ENCODE measurements around the gene MVB12B.

MVB12B gene

DNA sequence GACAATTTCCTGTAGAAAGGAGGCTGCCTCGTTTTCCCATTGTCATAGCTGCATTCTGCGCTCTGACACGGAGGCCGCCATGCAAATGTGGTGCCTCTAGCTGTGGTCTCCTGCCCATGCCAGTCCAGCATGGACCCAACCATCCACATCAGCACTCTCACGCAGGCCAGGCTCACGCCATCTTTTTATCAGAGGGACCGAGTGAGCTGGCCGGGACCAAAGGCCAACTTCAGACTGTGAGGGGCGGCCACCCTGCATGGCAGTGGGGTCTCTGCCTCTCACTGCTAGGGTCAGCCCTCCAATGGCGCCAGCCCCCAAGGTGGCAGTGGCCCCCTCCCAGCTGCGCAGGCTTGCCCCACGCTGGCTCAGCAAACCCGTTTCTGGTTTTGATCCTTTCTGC is 155.2 kb downstream of the MVB12B start:
- no peak overlapping the region for H4K91ac ChIP-seq (ENCODE audit: low read depth, low read length)
- no peak overlapping the region for H3K4ac ChIP-seq (ENCODE audit: low read depth, low read length)
- no peak overlapping the region for H3K4me2 ChIP-seq (ENCODE audit: low read length)
- peaks cover 3% of the 10 kb centered on the region for H3K9me3 ChIP-seq (ENCODE audit: insufficient read depth, low read depth, low read length)
- no peak overlapping the region for H2BK120ac ChIP-seq (ENCODE audit: insufficient read depth, low read length, poor library complexity)
- no peaks in the 10 kb centered on the region for H3K79me2 ChIP-seq (ENCODE audit: control insufficient read depth, insufficient read depth, low read length, poor library complexity)
- no peak overlapping the region for H4K12ac ChIP-seq (ENCODE audit: low read depth, low read length)
- H4K8ac ChIP-seq (ENCODE audit: low read depth, low read length) = no peak overlapping the region
- H3K4me1 ChIP-seq (ENCODE audit: control insufficient read depth in 1 of 2, insufficient read depth in 2 of 2, low read length in 2 of 2) = peaks cover 4 to 6% of the 10 kb centered on the region in 2 experiments
- H2AK5ac ChIP-seq (ENCODE audit: low read length) = no peak overlapping the region
- no peak for DNase-seq
- no CpG with 5 or more reads among the region's 13 CpGs for WGBS (ENCODE audit: extremely low coverage, insufficient coverage, insufficient read length)
- no peaks in the 10 kb centered on the region for H3K27me3 ChIP-seq (ENCODE audit: insufficient read depth, low read length)
- no peak overlapping the region for H3K9ac ChIP-seq (ENCODE audit: low read length)
- H3K23ac ChIP-seq (ENCODE audit: low read length) = no peak overlapping the region
- H2AFZ ChIP-seq (ENCODE audit: insufficient read depth, low read length, poor library complexity) = no peak overlapping the region
- no peak overlapping the region for H3K27ac ChIP-seq (ENCODE audit: low read depth, low read length)
- H3K79me1 ChIP-seq (ENCODE audit: low read length) = no peaks in the 10 kb centered on the region
- H3K14ac ChIP-seq (ENCODE audit: low read length) = no peak overlapping the region
- no peak overlapping the region for H3K4me3 ChIP-seq (ENCODE audit: low read depth, low read length)
- H2BK5ac ChIP-seq (ENCODE audit: low read depth, low read length, poor library complexity) = no peak overlapping the region
- peaks cover 11 to 16% of the 10 kb centered on the region in 2 experiments for H3K36me3 ChIP-seq (ENCODE audit: control insufficient read depth in 1 of 2, insufficient read depth in 2 of 2, low read length in 2 of 2)
- H3K18ac ChIP-seq (ENCODE audit: low read length) = no peak overlapping the region
- no peak overlapping the region for H2BK12ac ChIP-seq (ENCODE audit: low read length)

GRCh38 chr9:126482361-126483044 is 155.9 kb downstream of the MVB12B start:
- no peak overlapping the region for H3K23ac ChIP-seq (ENCODE audit: low read length)
- no peaks in the 10 kb centered on the region for H3K79me1 ChIP-seq (ENCODE audit: low read length)
- no peak overlapping the region for H3K14ac ChIP-seq (ENCODE audit: low read length)
- H3K79me2 ChIP-seq (ENCODE audit: control insufficient read depth, insufficient read depth, low read length, poor library complexity) = no peaks in the 10 kb centered on the region
- H3K9ac ChIP-seq (ENCODE audit: low read length) = no peak overlapping the region
- no peak overlapping the region for H2AFZ ChIP-seq (ENCODE audit: insufficient read depth, low read length, poor library complexity)
- H3K4me2 ChIP-seq (ENCODE audit: low read length) = peak overlapping the region; percentile 65
- H3K4me3 ChIP-seq (ENCODE audit: low read depth, low read length) = no peak overlapping the region
- no peak overlapping the region for H2BK5ac ChIP-seq (ENCODE audit: low read depth, low read length, poor library complexity)
- no CpG with 5 or more reads among the region's 45 CpGs for WGBS (ENCODE audit: extremely low coverage, insufficient coverage, insufficient read length)
- DNase-seq = no peak
- H3K27me3 ChIP-seq (ENCODE audit: insufficient read depth, low read length) = no peaks in the 10 kb centered on the region
- no peak overlapping the region for H3K27ac ChIP-seq (ENCODE audit: low read depth, low read length)
- H4K8ac ChIP-seq (ENCODE audit: low read depth, low read length) = no peak overlapping the region
- no peaks in the 10 kb centered on the region for H3K9me3 ChIP-seq (ENCODE audit: insufficient read depth, low read depth, low read length)
- no peak overlapping the region for H4K91ac ChIP-seq (ENCODE audit: low read depth, low read length)
- no peak overlapping the region for H2BK12ac ChIP-seq (ENCODE audit: low read length)
- peaks cover 13 to 16% of the 10 kb centered on the region in 2 experiments for H3K36me3 ChIP-seq (ENCODE audit: control insufficient read depth in 1 of 2, insufficient read depth in 2 of 2, low read length in 2 of 2)
- peaks cover 4 to 8% of the 10 kb centered on the region in 2 experiments for H3K4me1 ChIP-seq (ENCODE audit: control insufficient read depth in 1 of 2, insufficient read depth in 2 of 2, low read length in 2 of 2)
- no peak overlapping the region for H3K4ac ChIP-seq (ENCODE audit: low read depth, low read length)
- H4K12ac ChIP-seq (ENCODE audit: low read depth, low read length) = no peak overlapping the region
- no peak overlapping the region for H2AK5ac ChIP-seq (ENCODE audit: low read length)
- H3K18ac ChIP-seq (ENCODE audit: low read length) = no peak overlapping the region
- no peak overlapping the region for H2BK120ac ChIP-seq (ENCODE audit: insufficient read depth, low read length, poor library complexity)

DNA sequence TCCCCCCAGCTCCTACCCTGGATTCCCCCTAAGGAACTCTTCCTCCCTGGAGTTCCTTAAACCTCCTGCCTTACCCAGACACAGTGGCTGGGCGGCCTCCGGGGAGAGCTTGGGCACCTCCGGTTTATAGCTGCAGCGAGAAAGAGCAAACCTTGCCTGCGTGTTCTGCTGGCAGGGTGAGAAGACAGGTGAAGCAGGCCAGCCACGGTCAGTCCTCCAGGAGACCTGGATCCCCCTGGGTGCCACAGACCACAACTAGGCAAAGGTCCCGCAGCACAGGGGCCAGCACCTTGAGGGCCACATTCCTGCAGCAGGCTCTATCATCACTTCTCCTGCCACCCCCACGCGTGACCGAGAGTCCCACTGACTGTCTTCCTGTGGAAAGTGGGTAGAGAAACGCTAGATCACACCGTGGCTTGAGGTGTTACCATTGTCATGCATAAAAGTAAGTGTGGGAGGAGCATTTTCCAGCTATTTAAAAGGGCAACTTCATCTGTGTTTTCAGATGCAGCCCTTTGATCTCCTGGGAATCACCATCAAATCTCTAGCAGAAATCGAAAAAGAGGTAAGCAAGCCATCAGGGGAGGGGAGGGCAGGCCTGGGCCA is 156.9 kb downstream of the MVB12B start:
- Histone ChIP-seq H3K4me2 (ENCODE audit: low read length) (no peak overlapping the region), H3K4me1 (ENCODE audit: control insufficient read depth in 1 of 2, insufficient read depth in 2 of 2, low read length in 2 of 2) (peaks cover 4 to 8% of the 10 kb centered on the region in 2 experiments), H3K36me3 (ENCODE audit: control insufficient read depth in 1 of 2, insufficient read depth in 2 of 2, low read length in 2 of 2) (peaks cover 13 to 16% of the 10 kb centered on the region in 2 experiments), H3K27ac (ENCODE audit: low read depth, low read length) (no peak overlapping the region), H3K79me2 (ENCODE audit: control insufficient read depth, insufficient read depth, low read length, poor library complexity) (no peaks in the 10 kb centered on the region), H2BK120ac (ENCODE audit: insufficient read depth, low read length, poor library complexity) (no peak overlapping the region), H4K8ac (ENCODE audit: low read depth, low read length) (no peak overlapping the region), H3K18ac (ENCODE audit: low read length) (no peak overlapping the region), H4K91ac (ENCODE audit: low read depth, low read length) (no peak overlapping the region), H3K9me3 (ENCODE audit: insufficient read depth, low read depth, low read length) (no peaks in the 10 kb centered on the region), H2BK5ac (ENCODE audit: low read depth, low read length, poor library complexity) (no peak overlapping the region), H3K79me1 (ENCODE audit: low read length) (no peaks in the 10 kb centered on the region), H3K4ac (ENCODE audit: low read depth, low read length) (no peak overlapping the region), H2AK5ac (ENCODE audit: low read length) (no peak overlapping the region), H2AFZ (ENCODE audit: insufficient read depth, low read length, poor library complexity) (no peak overlapping the region), H3K4me3 (ENCODE audit: low read depth, low read length) (no peak overlapping the region), H2BK12ac (ENCODE audit: low read length) (no peak overlapping the region), H3K14ac (ENCODE audit: low read length) (no peak overlapping the region), H4K12ac (ENCODE audit: low read depth, low read length) (no peak overlapping the region), H3K23ac (ENCODE audit: low read length) (no peak overlapping the region), H3K27me3 (ENCODE audit: insufficient read depth, low read length) (no peaks in the 10 kb centered on the region), H3K9ac (ENCODE audit: low read length) (no peak overlapping the region)
- WGBS (ENCODE audit: extremely low coverage, insufficient coverage, insufficient read length) = no CpG with 5 or more reads among the region's 13 CpGs
- DNase-seq = no peak

GRCh38 chr9:126485662-126486061 is 159.0 kb downstream of the MVB12B start:
- no peak overlapping the region for H3K18ac ChIP-seq (ENCODE audit: low read length)
- no peak overlapping the region for H4K12ac ChIP-seq (ENCODE audit: low read depth, low read length)
- no peak overlapping the region for H3K27ac ChIP-seq (ENCODE audit: low read depth, low read length)

More at GRCh38 chr9:126485662-126486061, 159.0 kb downstream of the MVB12B start:
- whole genome bisulfite sequencing (ENCODE audit: extremely low coverage, insufficient coverage, insufficient read length) = no CpG with 5 or more reads among the region's 6 CpGs
- H3K27me3 ChIP-seq (ENCODE audit: insufficient read depth, low read length) = no peaks in the 10 kb centered on the region
- H3K23ac ChIP-seq (ENCODE audit: low read length) = no peak overlapping the region
- H2BK120ac ChIP-seq (ENCODE audit: insufficient read depth, low read length, poor library complexity) = no peak overlapping the region
- H3K9me3 ChIP-seq (ENCODE audit: insufficient read depth, low read depth, low read length) = no peaks in the 10 kb centered on the region
- H4K8ac ChIP-seq (ENCODE audit: low read depth, low read length) = no peak overlapping the region
- no peak for DNase-seq
- no peak overlapping the region for H3K4ac ChIP-seq (ENCODE audit: low read depth, low read length)
- no peak overlapping the region for H3K4me2 ChIP-seq (ENCODE audit: low read length)
- H3K36me3 ChIP-seq (ENCODE audit: control insufficient read depth in 1 of 2, insufficient read depth in 2 of 2, low read length in 2 of 2) = peaks cover 11 to 14% of the 10 kb centered on the region in 2 experiments
- H2BK5ac ChIP-seq (ENCODE audit: low read depth, low read length, poor library complexity) = no peak overlapping the region
- no peak overlapping the region for H2AFZ ChIP-seq (ENCODE audit: insufficient read depth, low read length, poor library complexity)
- H2BK12ac ChIP-seq (ENCODE audit: low read length) = no peak overlapping the region
- H3K4me3 ChIP-seq (ENCODE audit: low read depth, low read length) = no peak overlapping the region
- H3K79me2 ChIP-seq (ENCODE audit: control insufficient read depth, insufficient read depth, low read length, poor library complexity) = no peaks in the 10 kb centered on the region
- H4K91ac ChIP-seq (ENCODE audit: low read depth, low read length) = no peak overlapping the region
- H3K9ac ChIP-seq (ENCODE audit: low read length) = no peak overlapping the region
- no peaks in the 10 kb centered on the region for H3K79me1 ChIP-seq (ENCODE audit: low read length)
- no peak overlapping the region for H2AK5ac ChIP-seq (ENCODE audit: low read length)
- H3K4me1 ChIP-seq (ENCODE audit: control insufficient read depth in 1 of 2, insufficient read depth in 2 of 2, low read length in 2 of 2) = peaks cover 4 to 8% of the 10 kb centered on the region in 2 experiments
- no peak overlapping the region for H3K14ac ChIP-seq (ENCODE audit: low read length)
